Right atrium auricular region (tissue), 2 donors: ENCODE results near the gene UBAC2. TPM values are rescaled to one million over a fixed set of nuclear protein-coding genes. Genes with fewer than 3 reads are reported as not detected.
A peak's percentile ranks its signal among the peaks of the same experiment; 100 is the strongest.
"Not testable (repeated sequence)": the region's sequence is repeated elsewhere in the genome, so short reads cannot be mapped to it uniquely, and the experiment has no call there.

ENCODE experiments used
- DNase-seq: peaks from one replicate; pipeline ENCODE4 v3.0.0-alpha.2; 2019; ENCODE audit warnings: low spot score
- H3K27ac ChIP-seq, 2 donors: fragments of 200-600 bp; sonication (generic); 1 replicate in 1 of 2; 2 replicates in 1 of 2; pipeline ENCODE4 v1.5.1; 2016 to 2019
- H3K27me3 ChIP-seq, 2 donors: fragments of 200-600 bp; sonication (generic); one replicate each; pipeline versions ENCODE4 v1.5.1 to v1.6.0; 2017 to 2019
- H3K36me3 ChIP-seq: fragments of 200-600 bp; sonication (generic); one replicate; pipeline ENCODE4 v1.5.1; 2016
- H3K4me1 ChIP-seq, 2 donors: fragments of 200-600 bp; sonication (generic); one replicate each; pipeline versions ENCODE4 v1.5.1 to v1.6.0; 2017 to 2019
- H3K4me3 ChIP-seq, 2 donors: fragments of 200-600 bp; sonication (generic); 1 replicate in 1 of 2; 2 replicates in 1 of 2; pipeline ENCODE4 v1.5.1; 2017 to 2019; ENCODE audit warnings: mild to moderate bottlenecking in 1 of 2, moderate library complexity in 1 of 2
- H3K9me3 ChIP-seq, 2 donors: fragments of 200-600 bp; sonication (generic); one replicate each; pipeline ENCODE4 v1.5.1; 2019
- CTCF ChIP-seq, 2 donors: fragments of 200-600 bp; sonication (generic); IDR thresholded peaks; one replicate each; pipeline ENCODE4 v1.5.1; 2019; ENCODE audit warnings: antibody characterized with exemption in 2 of 2
- total RNA-seq, 2 donors: library from RNA; depleted of rRNA; stranded (reverse); fragments of >200 nt; gene quantifications; one replicate each; pipeline ENCODE4 v1.1.0, GENCODE V29; 2016

The UBAC2 gene
- total RNA-seq, 2 donors from 2014 or later = 47.5 to 50.7 TPM

- no peak for TF ChIP-seq CTCF (IDR thresholded peaks at IDR 0.05)
- no peak overlapping the region for H3K27ac ChIP-seq
These were observed 8.3 kb downstream of the UBAC2 start for GRCh38 chr13:99208845-99209527.

GRCh38 chr13:99210627-99211026, 10.0 kb downstream of the UBAC2 start:
- peak; percentile 13 for DNase-seq
- not testable (repeated sequence) for H3K27me3 ChIP-seq, H3K9me3 ChIP-seq, H3K4me3 ChIP-seq, H3K27ac ChIP-seq, H3K36me3 ChIP-seq
- peaks cover 0 to 13% of the 10 kb centered on the region in 2 donors for H3K4me1 ChIP-seq

More at GRCh38 chr13:99208845-99209527, 8.3 kb downstream of the UBAC2 start:
- H3K27me3 ChIP-seq = no peaks in the 10 kb centered on the region
- H3K36me3 ChIP-seq = no peaks in the 10 kb centered on the region
- DNase-seq = peak; percentile 32
- H3K4me3 ChIP-seq = no peak overlapping the region
- H3K4me1 ChIP-seq = peaks cover 0 to 13% of the 10 kb centered on the region in 2 donors
- no peaks in the 10 kb centered on the region for H3K9me3 ChIP-seq

- peak; percentile 44 for DNase-seq
- no peaks in the 10 kb centered on the region for H3K36me3 ChIP-seq
These were observed 10.9 kb downstream of the UBAC2 start for GRCh38 chr13:99211421-99212035.

GRCh38 chr13:99214232-99214631, 13.6 kb downstream of the UBAC2 start:
- Histone ChIP-seq H3K4me3 (no peak overlapping the region), H3K36me3 (no peaks in the 10 kb centered on the region), H3K27me3 (no peaks in the 10 kb centered on the region), H3K4me1 (peaks cover 0 to 33% of the 10 kb centered on the region in 2 donors), H3K27ac (no peak overlapping the region), H3K9me3 (no peaks in the 10 kb centered on the region)
- DNase-seq = peak; percentile 21
- no peak for TF ChIP-seq CTCF (IDR thresholded peaks at IDR 0.05)

More at GRCh38 chr13:99211421-99212035, 10.9 kb downstream of the UBAC2 start:
- peaks cover 0 to 14% of the 10 kb centered on the region in 2 donors for H3K4me1 ChIP-seq
- H3K9me3 ChIP-seq = no peaks in the 10 kb centered on the region
- H3K4me3 ChIP-seq = no peak overlapping the region
- TF ChIP-seq CTCF (IDR thresholded peaks at IDR 0.05) = no peak
- no peak overlapping the region for H3K27ac ChIP-seq
- H3K27me3 ChIP-seq = no peaks in the 10 kb centered on the region

GRCh38 chr13:99214731-99215130, 14.1 kb downstream of the UBAC2 start:
- TF ChIP-seq CTCF (IDR thresholded peaks at IDR 0.05) = no peak
- Histone ChIP-seq H3K27ac (no peak overlapping the region), H3K4me3 (no peak overlapping the region), H3K4me1 (peaks cover 0 to 33% of the 10 kb centered on the region in 2 donors), H3K9me3 (no peaks in the 10 kb centered on the region), H3K36me3 (no peaks in the 10 kb centered on the region), H3K27me3 (no peaks in the 10 kb centered on the region)
- DNase-seq = no peak

GRCh38 chr13:99215184-99215830, 14.7 kb downstream of the UBAC2 start:
- H3K27me3 ChIP-seq = no peaks in the 10 kb centered on the region
- peak; percentile 34 for DNase-seq
- H3K4me3 ChIP-seq = no peak overlapping the region
- no peaks in the 10 kb centered on the region for H3K36me3 ChIP-seq
- TF ChIP-seq CTCF (IDR thresholded peaks at IDR 0.05) = no peak
- peaks cover 0 to 37% of the 10 kb centered on the region in 2 donors for H3K4me1 ChIP-seq
- H3K9me3 ChIP-seq = no peaks in the 10 kb centered on the region
- no peak overlapping the region for H3K27ac ChIP-seq
